ENCODE data around the gene ARCN1.
"Not testable (repeated sequence)": the region's sequence is repeated elsewhere in the genome, so short reads cannot be mapped to it uniquely, and the experiment has no call there.

The ARCN1 gene

GRCh38 chr11:118544647-118545010, 27.6 kb upstream of the ARCN1 start:
- no peak for DNase-seq (ENCODE audit: low spot score)

- no peak for DNase-seq (ENCODE audit: low spot score)
Observed at GRCh38 chr11:118545533-118545932, 26.7 kb upstream of the ARCN1 start.

GRCh38 chr11:118547132-118547531, 25.1 kb upstream of the ARCN1 start:
- no peak for DNase-seq (ENCODE audit: low spot score)

- DNase-seq (ENCODE audit: low spot score) = no peak
Observed at GRCh38 chr11:118552341-118552740, 19.9 kb upstream of the ARCN1 start.

- no peak for DNase-seq (ENCODE audit: low spot score)
Observed at GRCh38 chr11:118560806-118561205, 11.4 kb upstream of the ARCN1 start.

- peak; percentile 66 for DNase-seq (ENCODE audit: low spot score)
Observed at GRCh38 chr11:118565051-118565450, 7.2 kb upstream of the ARCN1 start.

- no peak for DNase-seq (ENCODE audit: low spot score)
Observed at GRCh38 chr11:118569670-118570069, 2.5 kb upstream of the ARCN1 start.

GRCh38 chr11:118570787-118571186, 1.4 kb upstream of the ARCN1 start:
- DNase-seq (ENCODE audit: low spot score) = no peak

GRCh38 chr11:118571701-118572060, 528 bp upstream of the ARCN1 start:
- not testable (repeated sequence) for DNase-seq (ENCODE audit: low spot score)

GRCh38 chr11:118572981-118573550, 857 bp downstream of the ARCN1 start:
- DNase-seq (ENCODE audit: low spot score) = peak; percentile 27

GRCh38 chr11:118574636-118575035, 2.4 kb downstream of the ARCN1 start:
- DNase-seq (ENCODE audit: low spot score) = no peak

- not testable (repeated sequence) for DNase-seq (ENCODE audit: low spot score)
Observed at GRCh38 chr11:118577995-118578394, 5.8 kb downstream of the ARCN1 start.

GRCh38 chr11:118581057-118581456, 8.8 kb downstream of the ARCN1 start:
- DNase-seq (ENCODE audit: low spot score) = no peak

- DNase-seq (ENCODE audit: low spot score) = no peak
Observed at GRCh38 chr11:118587952-118588351, 15.7 kb downstream of the ARCN1 start.

- DNase-seq (ENCODE audit: low spot score) = peak; percentile 48
Observed at GRCh38 chr11:118592616-118593367, 20.6 kb downstream of the ARCN1 start.

GRCh38 chr11:118594984-118595383, 22.8 kb downstream of the ARCN1 start:
- DNase-seq (ENCODE audit: low spot score) = peak; percentile 33

- DNase-seq (ENCODE audit: low spot score) = no peak
Observed at GRCh38 chr11:118596224-118597146, 24.3 kb downstream of the ARCN1 start.

- DNase-seq (ENCODE audit: low spot score) = no peak
Observed at GRCh38 chr11:118597556-118597955, 25.3 kb downstream of the ARCN1 start.

GRCh38 chr11:118602331-118602730, 30.1 kb downstream of the ARCN1 start:
- DNase-seq (ENCODE audit: low spot score) = no peak

- DNase-seq (ENCODE audit: low spot score) = not testable (repeated sequence)
Observed at GRCh38 chr11:118603709-118604108, 31.5 kb downstream of the ARCN1 start.

GRCh38 chr11:118604566-118604965, 32.4 kb downstream of the ARCN1 start:
- DNase-seq (ENCODE audit: low spot score) = no peak

- peak; percentile 81 for DNase-seq (ENCODE audit: low spot score)
Observed at GRCh38 chr11:118605116-118605867, 33.1 kb downstream of the ARCN1 start.
